Fibroblast of skin of abdomen (primary cell): Measurements from ENCODE around the gene SH2D7.
A peak's percentile ranks its signal among the peaks of the same experiment; 100 is the strongest.

Experiments
- DNase-seq: peaks from one replicate; pipeline ENCODE4 v3.0.0-alpha.2; 2013

SH2D7 gene

GRCh38 chr15:78079298-78080087 is 12.9 kb upstream of the SH2D7 start:
- no peak for DNase-seq

GRCh38 chr15:78080088-78080460 is 12.3 kb upstream of the SH2D7 start:
- DNase-seq, result no peak

- DNase-seq, result no peak
These were observed 10.1 kb upstream of the SH2D7 start for GRCh38 chr15:78082106-78082742.

DNA sequence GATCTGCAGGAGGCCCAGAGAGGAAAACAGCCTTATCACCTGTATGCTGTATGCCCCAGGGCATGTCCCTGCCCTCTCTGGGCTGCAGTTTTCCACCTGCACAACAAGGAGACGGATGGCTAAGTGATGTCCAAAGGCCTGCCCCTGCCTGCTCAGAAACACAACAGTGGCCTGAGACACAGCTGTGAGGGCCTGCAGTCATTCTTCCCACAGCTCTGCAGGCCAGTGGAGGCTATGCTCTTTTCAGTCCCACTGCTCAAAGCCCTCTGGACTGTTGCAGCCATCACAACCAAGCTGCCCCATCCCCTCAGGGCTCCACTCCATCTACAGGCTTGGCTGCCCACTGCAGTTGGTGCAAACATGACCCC is 9.6 kb upstream of the SH2D7 start:
- DNase-seq, result no peak

GRCh38 chr15:78083186-78083585 is 9.2 kb upstream of the SH2D7 start:
- DNase-seq, result no peak

GRCh38 chr15:78083687-78084448 is 8.5 kb upstream of the SH2D7 start:
- no peak for DNase-seq

DNA sequence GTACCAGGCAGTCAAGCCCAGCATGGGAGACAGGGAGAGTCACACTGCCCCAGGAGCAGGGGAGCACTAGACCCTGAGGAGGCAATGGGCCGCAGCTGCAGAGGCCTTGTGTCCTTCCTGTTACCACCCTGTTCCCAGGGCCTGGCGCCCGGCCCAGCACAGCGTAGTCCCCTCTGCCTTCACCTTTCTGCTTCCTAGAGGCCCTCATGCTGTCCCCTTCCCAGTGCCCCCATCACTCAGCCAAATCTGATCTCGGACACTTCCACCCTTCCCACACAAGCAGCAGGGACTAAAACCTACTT is 8.0 kb upstream of the SH2D7 start:
- DNase-seq, result no peak

GRCh38 chr15:78085928-78086327 is 6.4 kb upstream of the SH2D7 start:
- DNase-seq, result peak; percentile 95

- DNase-seq, result no peak
These were observed 4.2 kb upstream of the SH2D7 start for GRCh38 chr15:78087951-78088772.

DNA sequence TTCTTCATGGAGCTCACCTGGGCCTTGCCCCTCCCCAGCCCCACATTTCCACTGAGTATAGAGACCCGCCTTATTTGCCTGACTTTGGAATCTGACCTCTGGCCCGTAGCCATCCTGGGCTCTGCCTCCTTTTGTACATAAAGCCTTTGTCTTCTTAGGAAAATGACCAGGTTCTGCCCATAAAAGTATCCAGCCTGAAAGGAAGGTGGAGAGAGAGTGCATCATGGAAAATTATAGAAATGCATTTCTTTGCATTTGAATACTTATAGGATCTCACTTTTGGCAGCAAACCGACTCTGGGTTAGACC is 3.6 kb upstream of the SH2D7 start:
- DNase-seq, result no peak

GRCh38 chr15:78090422-78091063 is 1.8 kb upstream of the SH2D7 start:
- DNase-seq, result peak; percentile 49

DNA sequence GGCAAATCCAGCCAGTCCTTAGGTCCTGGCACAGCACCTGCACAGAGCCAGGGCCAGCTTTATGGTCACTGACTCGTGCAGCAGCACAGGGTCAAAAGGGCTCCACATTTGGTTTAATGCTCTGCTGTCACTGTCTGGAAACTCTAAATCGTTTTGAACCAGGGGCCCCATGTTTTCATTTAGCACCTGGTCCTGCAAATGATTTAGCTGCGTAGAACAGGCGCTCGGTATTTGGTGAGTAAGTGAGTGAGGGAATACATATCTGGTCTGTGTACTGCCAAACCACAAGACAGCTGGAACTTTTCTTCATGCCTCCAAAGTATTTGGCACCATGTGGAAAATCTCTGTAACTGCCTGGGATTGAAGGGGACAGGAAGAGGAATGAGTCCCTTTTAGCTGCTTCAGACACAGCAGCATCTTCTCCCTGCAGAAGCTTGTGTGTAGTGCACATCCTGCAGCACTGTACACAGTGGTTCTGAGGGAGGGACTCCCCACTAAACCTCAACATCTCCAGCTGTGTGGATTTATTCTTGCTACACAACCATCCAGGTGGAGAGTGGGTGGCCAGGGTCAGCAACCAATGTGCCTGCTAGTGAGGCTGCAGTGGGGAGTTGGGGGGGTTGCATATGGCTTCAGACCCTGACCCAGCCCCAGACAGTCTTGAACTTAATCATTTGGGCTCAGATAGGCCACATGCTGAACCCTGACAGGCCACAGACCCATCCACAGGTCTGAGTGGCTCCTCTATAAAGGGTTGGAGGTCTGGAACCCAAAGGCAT is 1.1 kb downstream of the SH2D7 start:
- peak; percentile 95 for DNase-seq

- no peak for DNase-seq
These were observed 5.3 kb downstream of the SH2D7 start for GRCh38 chr15:78097667-78098066.

DNA sequence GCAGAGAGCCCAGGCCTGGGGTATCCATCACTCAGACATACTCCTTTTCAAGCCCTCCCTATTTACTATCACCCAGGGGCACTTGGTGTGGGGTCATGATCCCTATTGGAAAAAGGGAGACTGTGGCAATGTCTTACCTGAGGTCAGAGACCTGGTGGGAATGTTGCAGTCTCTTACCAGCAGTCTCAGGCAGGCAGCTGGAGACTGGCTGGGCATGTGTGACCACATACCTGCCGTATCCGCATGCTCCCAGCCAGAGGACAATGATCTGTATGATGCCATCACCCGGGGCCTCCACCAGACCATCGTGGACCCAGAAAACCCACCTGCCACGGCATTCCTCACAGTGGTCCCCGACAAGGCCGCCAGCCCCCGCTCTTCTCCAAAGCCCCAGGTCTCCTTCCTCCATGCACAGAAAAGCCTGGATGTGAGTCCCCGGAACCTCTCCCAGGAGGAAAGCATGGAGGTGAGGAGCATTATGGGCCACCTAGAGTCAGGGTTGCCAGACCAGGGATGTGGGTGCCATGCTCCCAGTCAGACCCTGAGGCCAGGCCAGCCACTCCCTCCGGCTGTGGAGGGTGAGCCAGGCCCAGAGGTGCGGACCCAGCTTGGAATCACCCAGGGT is 5.9 kb downstream of the SH2D7 start:
- no peak for DNase-seq

DNA sequence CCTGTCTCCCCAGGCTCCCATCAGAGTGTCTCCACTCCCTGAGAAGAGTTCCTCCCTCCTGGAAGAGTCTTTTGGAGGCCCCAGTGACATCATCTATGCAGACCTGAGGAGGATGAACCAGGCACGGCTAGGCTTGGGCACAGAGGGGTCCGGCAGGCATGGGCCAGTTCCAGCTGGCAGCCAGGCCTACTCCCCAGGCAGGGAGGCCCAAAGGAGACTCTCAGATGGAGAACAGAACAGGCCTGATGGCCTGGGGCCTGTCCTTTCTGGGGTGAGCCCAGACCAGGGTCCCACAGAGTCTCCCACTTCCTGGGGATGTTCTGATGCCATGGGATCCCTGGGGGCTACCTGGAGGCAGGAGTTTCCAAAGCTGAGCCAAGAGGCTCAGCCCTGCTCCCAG is 8.5 kb downstream of the SH2D7 start:
- no peak for DNase-seq

GRCh38 chr15:78101423-78102105 is 9.2 kb downstream of the SH2D7 start:
- DNase-seq, result no peak

- DNase-seq, result no peak
These were observed 9.8 kb downstream of the SH2D7 start for GRCh38 chr15:78102211-78102610.

DNA sequence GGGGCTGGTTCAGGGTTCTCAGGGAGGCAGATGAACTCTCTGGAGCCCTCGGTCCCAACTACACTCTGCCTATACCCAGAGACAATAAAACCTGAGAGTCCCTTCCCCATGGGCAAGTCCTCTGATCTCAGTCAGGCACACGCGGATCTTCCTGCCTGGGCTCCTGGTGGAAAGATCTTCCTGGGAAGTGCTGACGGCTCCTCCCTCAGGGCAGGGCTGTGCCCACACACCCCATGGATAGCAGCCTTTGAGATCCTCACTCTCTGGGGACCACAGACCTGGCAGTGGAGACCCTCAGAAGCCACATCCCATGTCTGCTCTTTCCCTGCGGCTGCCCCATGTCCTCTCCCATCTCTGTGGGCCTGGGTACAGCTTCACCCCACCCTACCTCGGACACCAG is 10.4 kb downstream of the SH2D7 start:
- DNase-seq, result no peak

DNA sequence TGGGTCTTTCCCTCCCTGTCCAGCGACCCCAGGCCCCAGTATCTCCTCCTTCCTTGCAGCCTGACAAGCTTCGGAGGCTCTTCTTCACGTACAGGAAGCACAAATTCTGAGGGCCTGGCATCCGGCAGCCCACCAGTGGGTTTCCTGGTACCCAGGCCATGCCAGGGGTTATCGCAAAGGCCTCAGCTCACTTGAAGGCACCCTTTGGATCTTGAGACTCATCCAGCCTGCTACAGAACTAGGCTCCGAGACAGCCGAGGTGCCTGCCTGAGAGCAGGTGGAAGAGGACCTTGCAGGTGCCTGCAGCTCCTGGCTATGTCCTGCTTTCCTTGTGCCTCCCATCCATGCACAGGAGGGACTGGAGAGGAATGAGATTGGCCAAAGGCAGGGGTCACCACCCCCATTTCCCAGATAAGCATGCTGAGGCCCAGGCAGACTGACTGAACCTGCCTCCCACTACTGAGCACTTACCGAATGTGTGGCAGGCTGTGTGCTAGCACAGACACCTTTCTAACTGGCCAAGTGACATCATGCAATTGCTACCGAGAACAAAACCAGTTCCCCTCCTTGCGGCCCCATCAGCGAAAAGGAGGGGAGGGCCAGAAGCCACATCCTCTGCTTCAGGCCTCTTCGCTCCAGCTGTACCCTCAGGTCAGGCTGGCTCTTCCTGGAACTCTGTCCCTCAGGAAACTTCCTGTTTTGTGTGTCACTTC is 11.2 kb downstream of the SH2D7 start:
- DNase-seq, result no peak

DNA sequence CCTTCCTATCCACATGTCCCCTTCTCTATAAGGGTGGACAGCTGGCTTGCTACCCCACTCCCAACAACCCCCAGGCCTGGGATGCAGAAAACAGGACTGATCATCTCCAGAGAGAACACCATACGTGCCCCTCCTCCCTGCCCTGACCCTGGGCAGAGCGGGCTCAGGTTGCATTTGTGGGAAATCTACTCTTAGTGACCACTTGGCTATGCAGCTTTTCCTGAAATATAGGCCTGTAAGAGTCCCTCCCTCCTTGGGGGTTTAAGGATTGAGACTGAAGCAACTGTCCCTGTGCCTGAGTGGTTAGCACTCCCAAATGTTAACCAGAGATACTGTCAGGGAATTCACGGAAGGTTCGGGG is 11.7 kb downstream of the SH2D7 start:
- no peak for DNase-seq
